MM.1S (cell line): ENCODE data around the gene SYMPK.

Experiments used
- EZH2 ChIP-seq: fragments of 300-600 bp; sonication (generic); optimal IDR thresholded peaks from 2 replicates; pipeline ENCODE3; 2017; ENCODE audit warnings: low read depth, mild to moderate bottlenecking, antibody characterized with exemption, low read length, mixed read lengths
- EZH2phosphoT487 ChIP-seq: fragments of 300-600 bp; sonication (generic); IDR thresholded peaks from 2 replicates; pipeline ENCODE4 v1.6.1; 2018; ENCODE audit warnings: antibody characterized with exemption, low read length
- TF ChIP-seq, protein P1 (sequence below): fragments of 300-600 bp; sonication (generic); IDR thresholded peaks from 2 replicates; pipeline ENCODE4 v1.5.1; 2016; ENCODE audit warnings: antibody characterized with exemption, low read length, mixed read lengths

DNA sequence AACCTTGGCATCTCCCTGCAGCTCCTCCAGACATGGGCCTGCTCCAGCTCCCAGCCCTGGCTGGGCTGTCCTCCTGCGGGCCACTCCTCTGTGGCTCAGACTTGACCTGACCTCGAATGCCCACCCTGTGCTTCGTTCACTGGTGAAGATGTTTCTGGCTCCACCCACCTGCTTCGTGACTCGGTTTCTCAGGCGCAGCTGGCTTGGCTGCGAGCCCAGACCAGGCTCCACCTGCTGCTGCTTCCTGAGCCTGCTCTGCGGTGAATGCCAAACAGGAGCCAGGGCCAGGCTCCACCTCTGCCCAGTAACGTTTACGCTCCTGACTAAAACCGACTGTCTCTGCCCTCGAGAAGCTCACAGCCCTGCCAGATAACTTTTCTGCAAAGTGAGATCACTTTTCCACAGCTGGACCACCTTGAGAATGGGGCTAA lies 38.9 kb downstream of the SYMPK start:
- TF ChIP-seq, protein P1, sequence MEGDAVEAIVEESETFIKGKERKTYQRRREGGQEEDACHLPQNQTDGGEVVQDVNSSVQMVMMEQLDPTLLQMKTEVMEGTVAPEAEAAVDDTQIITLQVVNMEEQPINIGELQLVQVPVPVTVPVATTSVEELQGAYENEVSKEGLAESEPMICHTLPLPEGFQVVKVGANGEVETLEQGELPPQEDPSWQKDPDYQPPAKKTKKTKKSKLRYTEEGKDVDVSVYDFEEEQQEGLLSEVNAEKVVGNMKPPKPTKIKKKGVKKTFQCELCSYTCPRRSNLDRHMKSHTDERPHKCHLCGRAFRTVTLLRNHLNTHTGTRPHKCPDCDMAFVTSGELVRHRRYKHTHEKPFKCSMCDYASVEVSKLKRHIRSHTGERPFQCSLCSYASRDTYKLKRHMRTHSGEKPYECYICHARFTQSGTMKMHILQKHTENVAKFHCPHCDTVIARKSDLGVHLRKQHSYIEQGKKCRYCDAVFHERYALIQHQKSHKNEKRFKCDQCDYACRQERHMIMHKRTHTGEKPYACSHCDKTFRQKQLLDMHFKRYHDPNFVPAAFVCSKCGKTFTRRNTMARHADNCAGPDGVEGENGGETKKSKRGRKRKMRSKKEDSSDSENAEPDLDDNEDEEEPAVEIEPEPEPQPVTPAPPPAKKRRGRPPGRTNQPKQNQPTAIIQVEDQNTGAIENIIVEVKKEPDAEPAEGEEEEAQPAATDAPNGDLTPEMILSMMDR = no peak
- no peak for TF ChIP-seq EZH2phosphoT487
- no peak for TF ChIP-seq EZH2
